SK-N-SH treated with all-trans-retinoic acid at 6 μM for 48 hours (cell line): ENCODE data around the gene UBLCP1.

Source experiments
- ARNTL ChIP-seq: fragments of 450-650 bp; formaldehyde crosslinking; IDR thresholded peaks from 2 replicates; pipeline ENCODE4 v1.5.0; 2020; ENCODE audit warnings: low read depth, mild to moderate bottlenecking, moderate library complexity, borderline replicate concordance
- BACH2 ChIP-seq: fragments of 250-450 bp; sonication (Bioruptor Pico); IDR thresholded peaks from 2 replicates; pipeline ENCODE4 v1.9.0; 2021; ENCODE audit warnings: mild to moderate bottlenecking, borderline replicate concordance
- CREB5 ChIP-seq: fragments of 250-450 bp; sonication (Bioruptor Pico); IDR thresholded peaks from 2 replicates; pipeline ENCODE4 v1.5.1; 2020; ENCODE audit warnings: low read depth, mild to moderate bottlenecking, moderate library complexity
- CSDC2 ChIP-seq: fragments of 250-450 bp; sonication (Bioruptor Pico); IDR thresholded peaks from 2 replicates; pipeline ENCODE4 v1.5.0; 2020; ENCODE audit warnings: mild to moderate bottlenecking, moderate library complexity
- GLIS3 ChIP-seq: fragments of 250-450 bp; sonication (Bioruptor Pico); IDR thresholded peaks from 2 replicates; pipeline ENCODE4 v1.5.0; 2020; ENCODE audit warnings: mild to moderate bottlenecking, moderate library complexity
- RARB ChIP-seq: fragments of 250-450 bp; sonication (Bioruptor Pico); IDR thresholded peaks from 2 replicates; pipeline ENCODE4 v1.8.0; 2021; ENCODE audit warnings: mild to moderate bottlenecking, moderate library complexity
- SNAI2 ChIP-seq: fragments of 250-450 bp; sonication (Bioruptor Pico); IDR thresholded peaks from 2 replicates; pipeline ENCODE4 v1.5.0; 2020; ENCODE audit warnings: mild to moderate bottlenecking, moderate library complexity
- TSHZ2 ChIP-seq: fragments of 250-450 bp; sonication (Bioruptor Pico); IDR thresholded peaks from 2 replicates; pipeline ENCODE4 v1.5.0; 2020; ENCODE audit warnings: mild to moderate bottlenecking, moderate library complexity
- ZFP3 ChIP-seq: fragments of 250-450 bp; sonication (Bioruptor Pico); IDR thresholded peaks from 2 replicates; pipeline ENCODE4 v1.5.0; 2020; ENCODE audit warnings: mild to moderate bottlenecking, moderate library complexity
- ZNF70 ChIP-seq: fragments of 450-650 bp; formaldehyde crosslinking; IDR thresholded peaks from 2 replicates; pipeline ENCODE4 v1.5.0; 2020; ENCODE audit warnings: mild to moderate bottlenecking, moderate library complexity
- TF ChIP-seq, protein P1 (sequence below): fragments of 250-450 bp; sonication (Bioruptor Pico); IDR thresholded peaks from 2 replicates; pipeline ENCODE4 v1.8.0; 2020; ENCODE audit warnings: mild to moderate bottlenecking, moderate library complexity, borderline replicate concordance

DNA sequence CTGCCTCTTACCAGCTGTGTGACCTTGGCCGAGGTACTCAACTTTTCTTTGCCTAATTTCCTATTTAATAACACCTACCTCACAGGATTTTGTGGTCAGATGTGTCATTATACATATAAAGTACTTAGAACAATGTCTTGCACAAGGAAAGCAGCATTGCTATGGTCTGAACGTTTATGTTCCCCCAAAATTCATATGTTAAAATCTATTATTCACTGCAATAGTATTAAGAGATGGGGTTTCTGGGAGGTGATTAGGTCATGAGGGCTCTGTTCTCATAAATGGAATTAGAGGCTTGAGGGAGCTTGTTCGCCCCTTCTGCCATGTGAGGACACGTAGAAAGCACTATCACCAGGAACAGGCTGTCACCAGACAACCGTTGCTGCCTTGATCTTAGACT lies 42.9 kb upstream of the UBLCP1 start:
- TF ChIP-seq ZFP3 (CRISPR knock-in tag) (no peak), TSHZ2 (CRISPR knock-in tag) (no peak), GLIS3 (no peak), SNAI2 (CRISPR knock-in tag) (no peak), ARNTL (CRISPR knock-in tag) (no peak), BACH2 (CRISPR knock-in tag) (no peak), RARB (CRISPR knock-in tag) (no peak), ZNF70 (no peak), CSDC2 (no peak), CREB5 (CRISPR knock-in tag) (no peak)
- TF ChIP-seq, protein P1, sequence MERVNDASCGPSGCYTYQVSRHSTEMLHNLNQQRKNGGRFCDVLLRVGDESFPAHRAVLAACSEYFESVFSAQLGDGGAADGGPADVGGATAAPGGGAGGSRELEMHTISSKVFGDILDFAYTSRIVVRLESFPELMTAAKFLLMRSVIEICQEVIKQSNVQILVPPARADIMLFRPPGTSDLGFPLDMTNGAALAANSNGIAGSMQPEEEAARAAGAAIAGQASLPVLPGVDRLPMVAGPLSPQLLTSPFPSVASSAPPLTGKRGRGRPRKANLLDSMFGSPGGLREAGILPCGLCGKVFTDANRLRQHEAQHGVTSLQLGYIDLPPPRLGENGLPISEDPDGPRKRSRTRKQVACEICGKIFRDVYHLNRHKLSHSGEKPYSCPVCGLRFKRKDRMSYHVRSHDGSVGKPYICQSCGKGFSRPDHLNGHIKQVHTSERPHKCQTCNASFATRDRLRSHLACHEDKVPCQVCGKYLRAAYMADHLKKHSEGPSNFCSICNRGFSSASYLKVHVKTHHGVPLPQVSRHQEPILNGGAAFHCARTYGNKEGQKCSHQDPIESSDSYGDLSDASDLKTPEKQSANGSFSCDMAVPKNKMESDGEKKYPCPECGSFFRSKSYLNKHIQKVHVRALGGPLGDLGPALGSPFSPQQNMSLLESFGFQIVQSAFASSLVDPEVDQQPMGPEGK: no peak
